Panc1 (cell line): Measurements from ENCODE around the gene ADAM23. TPM values are rescaled to one million over a fixed set of nuclear protein-coding genes. Genes with fewer than 3 reads are reported as not detected.

Experiments used
- ATAC-seq: fragments of 200-7000 bp; cut with Tn5 transposase; 2 replicates; pipeline ENCODE4 v1.9.1; 2020; ENCODE audit warnings: mild to moderate bottlenecking, moderate library complexity
- BruUV-seq: library from RNA; stranded (reverse); fragments of 400-500 nt; replicated peaks from 2 replicates; lab custom pipeline; 2021; lab: Mats Ljungman, UMichigan
- CTCF ChIA-PET: fragments of 300-600 bp; sonication (Branson Sonifier 250); formaldehyde crosslinking; loops from one replicate; lab custom pipeline; 2022; ENCODE audit warnings: antibody characterized with exemption; lab: Charles Lee
- POLR2A ChIA-PET: fragments of 300-600 bp; sonication (Branson Sonifier 250); formaldehyde crosslinking; loops from one replicate; lab custom pipeline; 2022; ENCODE audit warnings: antibody characterized with exemption; lab: Charles Lee
- DNase-seq: peaks from one replicate; pipeline ENCODE4 v3.0.0-alpha.2; 2010; ENCODE audit warnings: low read depth, low spot score
- H3K27ac ChIP-seq: 2 replicates; pipeline ENCODE4 v1.5.1; 2011; ENCODE audit warnings: mild to moderate bottlenecking, low read length, inconsistent platforms
- H3K27me3 ChIP-seq: fragments of 200-500 bp; sonication (Bioruptor generic); 2 replicates; pipeline ENCODE4 v1.6.0; 2014; ENCODE audit warnings: low read length, inconsistent platforms; ENCODE audit not compliant: control insufficient read depth, insufficient read depth
- H3K36me3 ChIP-seq: fragments of 200-500 bp; sonication (Bioruptor generic); 2 replicates; pipeline ENCODE4 v1.5.1; 2014; ENCODE audit warnings: inconsistent platforms, mild to moderate bottlenecking, low read length, moderate library complexity; ENCODE audit not compliant: control insufficient read depth, insufficient read depth
- H3K4me1 ChIP-seq: 2 replicates; pipeline ENCODE4 v1.5.1; 2011; ENCODE audit warnings: inconsistent platforms, mild to moderate bottlenecking, low read length, moderate library complexity; ENCODE audit not compliant: control insufficient read depth, insufficient read depth
- H3K4me3 ChIP-seq, 2 experiments: 2 replicates each; pipeline ENCODE4 v1.5.1; 2011 to 2012; ENCODE audit warnings: low read depth in 2 of 2, low read length in 2 of 2, mild to moderate bottlenecking in 2 of 2, inconsistent platforms in 1 of 2, moderate library complexity in 1 of 2
- H3K9me3 ChIP-seq: fragments of 200-500 bp; sonication (Bioruptor generic); 2 replicates; pipeline ENCODE4 v1.5.1; 2014; ENCODE audit warnings: low read depth, mild to moderate bottlenecking, inconsistent platforms, low read length, moderate library complexity; ENCODE audit not compliant: control insufficient read depth, insufficient read depth
- POLR2AphosphoS5 ChIP-seq: IDR thresholded peaks from 2 replicates; pipeline ENCODE4 v1.6.1; 2012; ENCODE audit warnings: mild to moderate bottlenecking, low read depth, low read length, moderate library complexity
- SIN3A ChIP-seq: IDR thresholded peaks from 2 replicates; pipeline ENCODE4 v1.6.1; 2012; ENCODE audit warnings: low read depth, mild to moderate bottlenecking, low read length, moderate library complexity, borderline replicate concordance; ENCODE audit not compliant: insufficient read depth
- TCF7L2 ChIP-seq: IDR thresholded peaks from 2 replicates; pipeline ENCODE4 v1.6.1; 2011; ENCODE audit warnings: mild to moderate bottlenecking, low read depth, low read length, inconsistent platforms
- in situ Hi-C: cut with HindIII; loops from 2 replicates; pipeline ENCODE4 v1.10.0; 2016; ENCODE audit warnings: low sequenced_read_pairs, low pct_unique_long_range_greater_than_20kb
- intact Hi-C: fragments of 100-400 bp; cut with micrococcal nuclease; formaldehyde crosslinking; loops from one replicate; pipeline ENCODE4 v1.10.0; 2022; ENCODE audit not compliant: unreplicated experiment
- total RNA-seq: library from RNA; stranded (reverse); gene quantifications from one replicate; pipeline ENCODE4 v1.2.1, GENCODE V29; 2021; ENCODE audit not compliant: unreplicated experiment
- TF ChIP-seq, protein P1 (sequence below): fragments of 450-650 bp; IDR thresholded peaks from 2 replicates; pipeline ENCODE4 v1.5.1; 2017; ENCODE audit warnings: mild to moderate bottlenecking
- TF ChIP-seq, protein P2 (sequence below), 2 experiments: IDR thresholded peaks; 2 replicates each; pipeline ENCODE4 v1.6.1; 2011 to 2012; ENCODE audit warnings: low read depth in 2 of 2, control low read depth in 1 of 2, low read length in 1 of 2, mild to moderate bottlenecking in 1 of 2, moderate library complexity in 1 of 2; ENCODE audit not compliant: insufficient read depth in 1 of 2

The ADAM23 gene
- total RNA-seq, 1 experiment from 2014 or later, result 0.18 TPM

DNA sequence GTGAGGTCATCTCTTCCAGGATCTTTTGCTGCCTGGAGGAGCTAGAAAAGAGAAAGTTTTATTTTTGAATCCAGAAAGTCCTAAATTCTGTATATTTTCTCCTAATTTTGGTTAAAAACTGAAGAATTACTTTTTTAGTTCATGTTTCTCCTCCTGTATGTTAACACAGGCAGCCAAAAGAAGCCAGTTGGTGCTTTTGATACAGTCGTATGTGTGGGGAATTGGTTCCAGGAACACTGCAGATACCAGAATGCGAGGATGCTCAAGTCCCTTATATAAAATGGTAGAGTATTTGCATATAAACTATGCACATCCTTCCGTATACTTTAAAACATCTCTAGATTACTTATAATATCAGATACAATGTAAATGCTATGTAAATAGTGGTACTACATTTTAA lies 22.6 kb upstream of the ADAM23 start:
- no peaks in the 10 kb centered on the region for H3K36me3 ChIP-seq
- ATAC-seq (no peak), DNase-seq (no peak)
- H3K4me3 ChIP-seq, result no peak overlapping the region
- no peaks in the 10 kb centered on the region for H3K27me3 ChIP-seq
- intact Hi-C loops, result no loop called here
- no peaks in the 10 kb centered on the region for H3K9me3 ChIP-seq
- no peak overlapping the region for H3K27ac ChIP-seq
- BruUV-seq, result no TSS peak
- TF ChIP-seq POLR2AphosphoS5 (no peak), TCF7L2 (no peak), SIN3A (no peak)
- TF ChIP-seq, protein P1, sequence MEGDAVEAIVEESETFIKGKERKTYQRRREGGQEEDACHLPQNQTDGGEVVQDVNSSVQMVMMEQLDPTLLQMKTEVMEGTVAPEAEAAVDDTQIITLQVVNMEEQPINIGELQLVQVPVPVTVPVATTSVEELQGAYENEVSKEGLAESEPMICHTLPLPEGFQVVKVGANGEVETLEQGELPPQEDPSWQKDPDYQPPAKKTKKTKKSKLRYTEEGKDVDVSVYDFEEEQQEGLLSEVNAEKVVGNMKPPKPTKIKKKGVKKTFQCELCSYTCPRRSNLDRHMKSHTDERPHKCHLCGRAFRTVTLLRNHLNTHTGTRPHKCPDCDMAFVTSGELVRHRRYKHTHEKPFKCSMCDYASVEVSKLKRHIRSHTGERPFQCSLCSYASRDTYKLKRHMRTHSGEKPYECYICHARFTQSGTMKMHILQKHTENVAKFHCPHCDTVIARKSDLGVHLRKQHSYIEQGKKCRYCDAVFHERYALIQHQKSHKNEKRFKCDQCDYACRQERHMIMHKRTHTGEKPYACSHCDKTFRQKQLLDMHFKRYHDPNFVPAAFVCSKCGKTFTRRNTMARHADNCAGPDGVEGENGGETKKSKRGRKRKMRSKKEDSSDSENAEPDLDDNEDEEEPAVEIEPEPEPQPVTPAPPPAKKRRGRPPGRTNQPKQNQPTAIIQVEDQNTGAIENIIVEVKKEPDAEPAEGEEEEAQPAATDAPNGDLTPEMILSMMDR, result no peak
- TF ChIP-seq, protein P2, sequence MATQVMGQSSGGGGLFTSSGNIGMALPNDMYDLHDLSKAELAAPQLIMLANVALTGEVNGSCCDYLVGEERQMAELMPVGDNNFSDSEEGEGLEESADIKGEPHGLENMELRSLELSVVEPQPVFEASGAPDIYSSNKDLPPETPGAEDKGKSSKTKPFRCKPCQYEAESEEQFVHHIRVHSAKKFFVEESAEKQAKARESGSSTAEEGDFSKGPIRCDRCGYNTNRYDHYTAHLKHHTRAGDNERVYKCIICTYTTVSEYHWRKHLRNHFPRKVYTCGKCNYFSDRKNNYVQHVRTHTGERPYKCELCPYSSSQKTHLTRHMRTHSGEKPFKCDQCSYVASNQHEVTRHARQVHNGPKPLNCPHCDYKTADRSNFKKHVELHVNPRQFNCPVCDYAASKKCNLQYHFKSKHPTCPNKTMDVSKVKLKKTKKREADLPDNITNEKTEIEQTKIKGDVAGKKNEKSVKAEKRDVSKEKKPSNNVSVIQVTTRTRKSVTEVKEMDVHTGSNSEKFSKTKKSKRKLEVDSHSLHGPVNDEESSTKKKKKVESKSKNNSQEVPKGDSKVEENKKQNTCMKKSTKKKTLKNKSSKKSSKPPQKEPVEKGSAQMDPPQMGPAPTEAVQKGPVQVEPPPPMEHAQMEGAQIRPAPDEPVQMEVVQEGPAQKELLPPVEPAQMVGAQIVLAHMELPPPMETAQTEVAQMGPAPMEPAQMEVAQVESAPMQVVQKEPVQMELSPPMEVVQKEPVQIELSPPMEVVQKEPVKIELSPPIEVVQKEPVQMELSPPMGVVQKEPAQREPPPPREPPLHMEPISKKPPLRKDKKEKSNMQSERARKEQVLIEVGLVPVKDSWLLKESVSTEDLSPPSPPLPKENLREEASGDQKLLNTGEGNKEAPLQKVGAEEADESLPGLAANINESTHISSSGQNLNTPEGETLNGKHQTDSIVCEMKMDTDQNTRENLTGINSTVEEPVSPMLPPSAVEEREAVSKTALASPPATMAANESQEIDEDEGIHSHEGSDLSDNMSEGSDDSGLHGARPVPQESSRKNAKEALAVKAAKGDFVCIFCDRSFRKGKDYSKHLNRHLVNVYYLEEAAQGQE (IDR thresholded peaks at IDR 0.05; ENCODE audit: insufficient read depth in 1 of 2, low read depth in 2 of 2, low read length in 1 of 2), result no peak
- H3K4me1 ChIP-seq, result no peaks in the 10 kb centered on the region
- in situ Hi-C loops, result no loop called here
- CTCF ChIA-PET, result no interaction called here
- POLR2A ChIA-PET, result no interaction called here

DNA sequence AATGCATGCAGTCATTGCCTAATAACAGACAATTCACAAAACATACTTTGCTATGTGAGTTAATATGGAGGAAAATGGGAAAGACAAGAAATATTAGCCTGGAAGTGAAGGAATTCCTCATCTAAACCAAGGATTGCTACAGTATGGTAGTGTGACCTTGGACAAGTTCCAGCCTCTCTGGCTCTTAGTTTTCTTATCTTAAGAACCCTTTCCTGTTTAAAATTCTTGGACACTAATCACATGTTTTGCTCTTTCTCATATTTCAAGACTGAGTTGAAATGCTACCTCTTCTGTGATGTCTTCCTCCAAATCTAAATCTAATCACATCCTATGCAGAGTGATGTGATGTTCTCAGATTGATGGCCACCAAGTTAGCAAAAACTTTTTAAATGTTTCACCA lies 20.8 kb upstream of the ADAM23 start:
- ChIA-PET POLR2A (no interaction called here), CTCF (no interaction called here)
- intact Hi-C loops, result no loop called here
- no peak overlapping the region for H3K4me3 ChIP-seq
- no peaks in the 10 kb centered on the region for H3K36me3 ChIP-seq
- no peak overlapping the region for H3K27ac ChIP-seq
- TF ChIP-seq, protein P2 (IDR thresholded peaks at IDR 0.05; ENCODE audit: insufficient read depth in 1 of 2, low read depth in 2 of 2, low read length in 1 of 2), result no peak
- no peak for TF ChIP-seq TCF7L2
- TF ChIP-seq, protein P1, result no peak
- no peak for TF ChIP-seq POLR2AphosphoS5
- no peak for TF ChIP-seq SIN3A
- H3K27me3 ChIP-seq, result no peaks in the 10 kb centered on the region
- no peak for ATAC-seq
- in situ Hi-C loops, result no loop called here
- DNase-seq, result no peak
- H3K9me3 ChIP-seq, result no peaks in the 10 kb centered on the region
- no peaks in the 10 kb centered on the region for H3K4me1 ChIP-seq
- no TSS peak for BruUV-seq
